HG03135 (cell line): ENCODE data around the gene SLC39A10.

Experiments
- ATAC-seq: cut with Tn5 transposase; IDR thresholded peaks from one replicate; pipeline ENCODE4 v1.9.1; 2021; ENCODE audit warnings: mild to moderate bottlenecking, moderate library complexity; ENCODE audit not compliant: unreplicated experiment

SLC39A10 gene

GRCh38 chr2:195716466-195716865, 59.4 kb downstream of the SLC39A10 start:
- ATAC-seq = no peak

DNA sequence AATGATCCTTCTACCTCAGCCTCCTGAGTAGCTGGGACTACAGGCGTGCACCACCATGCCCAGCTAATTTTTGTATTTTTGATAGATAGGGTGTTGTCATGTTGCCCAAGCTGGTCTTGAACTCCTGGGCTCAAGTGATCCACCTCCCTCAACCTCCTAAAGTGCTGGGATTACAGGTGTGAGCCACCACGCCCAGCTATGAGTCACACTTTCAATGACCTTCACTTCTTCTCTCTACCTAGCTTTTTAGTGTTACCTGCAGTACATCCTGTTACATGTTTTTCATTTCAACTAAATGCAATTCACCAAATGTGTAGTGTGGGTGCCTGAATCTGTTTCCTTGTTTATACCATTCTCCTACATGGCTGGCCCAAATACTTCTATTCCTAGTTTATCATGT, 64.0 kb downstream of the SLC39A10 start:
- no peak for ATAC-seq

DNA sequence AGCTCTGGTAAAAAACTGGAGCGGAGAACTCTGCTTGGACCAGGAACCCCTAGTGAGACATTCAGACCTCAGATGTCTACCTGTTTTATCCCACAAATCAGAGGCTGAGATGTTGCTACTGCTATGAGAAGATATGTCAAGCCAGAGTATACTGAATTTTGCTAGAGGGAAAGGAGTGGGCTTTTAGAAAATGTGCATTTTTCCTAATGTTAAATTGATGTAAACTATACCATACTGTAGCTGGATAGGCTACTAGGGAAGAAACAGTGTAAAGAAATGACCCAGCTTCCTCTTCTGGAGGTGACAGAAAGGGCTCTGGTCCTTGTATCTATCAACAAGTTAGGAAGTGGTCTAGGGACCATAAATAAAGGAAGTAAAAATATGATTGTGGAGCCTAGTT, 65.0 kb downstream of the SLC39A10 start:
- ATAC-seq = no peak

GRCh38 chr2:195727106-195727505, 70.1 kb downstream of the SLC39A10 start:
- no peak for ATAC-seq

GRCh38 chr2:195730912-195731311, 73.9 kb downstream of the SLC39A10 start:
- ATAC-seq = no peak

GRCh38 chr2:195732574-195732973, 75.5 kb downstream of the SLC39A10 start:
- ATAC-seq = no peak

- no peak for ATAC-seq
These were observed 76.8 kb downstream of the SLC39A10 start for GRCh38 chr2:195733831-195734230.

GRCh38 chr2:195734395-195734794, 77.4 kb downstream of the SLC39A10 start:
- ATAC-seq = no peak

DNA sequence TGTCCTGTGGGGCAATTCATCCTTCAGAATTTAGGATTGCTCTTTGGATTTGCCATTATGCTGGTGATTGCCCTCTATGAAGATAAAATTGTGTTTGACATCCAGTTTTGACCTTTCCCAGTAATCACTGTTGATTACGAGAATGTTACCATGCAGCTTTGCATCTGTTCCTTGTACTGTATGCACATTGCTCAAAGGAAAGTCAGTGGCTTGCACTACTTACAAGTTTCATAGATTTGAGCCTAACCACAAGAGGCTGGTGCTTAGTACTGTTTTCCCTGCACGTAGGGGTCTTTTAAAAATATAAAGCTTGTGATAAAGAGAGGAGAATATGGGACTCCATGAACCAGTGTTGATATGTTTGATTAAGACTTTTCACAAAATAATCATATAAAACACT, 77.9 kb downstream of the SLC39A10 start:
- ATAC-seq = no peak

GRCh38 chr2:195735347-195735746, 78.3 kb downstream of the SLC39A10 start:
- no peak for ATAC-seq

DNA sequence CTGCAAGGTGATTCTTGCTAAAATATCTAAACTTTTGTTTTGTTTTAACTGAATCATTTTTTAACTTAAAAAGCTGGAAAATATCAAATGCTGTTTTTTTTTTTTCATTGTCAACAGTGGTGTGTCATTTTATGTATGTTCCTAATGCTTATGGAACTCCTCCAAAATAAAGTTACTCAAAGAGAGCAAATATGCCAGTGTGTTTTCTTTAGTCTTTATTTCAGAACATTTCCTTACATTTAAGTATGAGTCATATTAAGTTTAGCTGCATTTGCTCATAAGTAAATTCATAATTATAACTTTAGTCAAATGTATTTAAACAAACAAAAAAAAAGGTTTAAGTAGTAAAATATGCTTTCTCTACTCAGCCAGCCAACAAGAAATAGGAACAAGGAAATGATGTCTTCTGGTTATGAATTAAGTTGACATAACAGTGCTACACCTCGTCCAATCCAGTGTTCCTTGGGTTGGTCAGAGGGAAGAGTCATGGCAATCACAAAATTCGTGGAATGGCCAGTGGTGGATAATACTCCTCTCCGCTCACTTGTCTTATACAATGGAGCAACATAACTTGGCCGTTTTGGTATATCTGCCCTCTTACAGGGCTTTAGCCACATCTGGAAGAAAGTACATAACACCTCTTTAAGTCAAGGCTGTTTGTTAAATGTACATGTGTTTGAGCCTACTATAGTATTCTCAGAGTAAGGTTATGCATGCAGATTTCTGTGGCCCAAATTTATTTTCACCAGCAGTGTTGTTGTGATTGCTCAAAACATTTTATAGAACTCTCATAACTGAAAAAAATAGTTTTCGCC, 80.7 kb downstream of the SLC39A10 start:
- ATAC-seq = no peak

- ATAC-seq = no peak
These were observed 84.2 kb downstream of the SLC39A10 start for GRCh38 chr2:195741191-195741590.

DNA sequence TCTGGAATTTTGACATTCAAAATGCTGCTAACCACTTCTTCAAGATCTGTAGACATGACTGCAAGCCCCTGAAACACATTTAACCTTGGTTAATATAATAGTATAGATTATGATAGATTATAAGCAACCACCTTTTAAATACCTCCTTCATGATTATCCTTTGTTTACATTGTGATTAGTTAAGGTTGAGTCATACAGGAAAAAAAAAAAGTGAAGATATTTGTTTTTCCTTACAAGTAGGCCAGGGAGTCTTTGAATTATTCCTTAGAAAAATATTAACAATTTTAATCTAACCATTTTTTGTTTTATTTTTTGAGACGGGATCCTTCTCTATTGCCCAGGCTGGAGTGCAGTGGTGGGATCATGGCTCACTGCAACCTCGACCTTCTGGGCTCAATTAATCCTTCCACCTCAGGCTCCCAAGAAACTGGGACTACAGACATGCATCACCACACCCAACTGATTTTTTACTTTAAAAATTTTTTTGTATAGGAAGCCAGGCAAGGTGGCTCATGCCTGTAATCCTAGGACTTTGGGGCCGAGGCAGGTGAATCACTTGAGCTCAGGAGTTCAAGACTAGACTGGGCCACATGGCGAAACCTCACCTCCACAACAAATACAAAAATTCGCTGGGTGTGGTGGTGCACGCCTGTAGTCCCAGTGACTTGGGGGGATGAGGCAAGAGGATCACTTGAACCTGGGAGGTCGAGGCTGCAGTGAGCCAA, 99.4 kb downstream of the SLC39A10 start:
- no peak for ATAC-seq

DNA sequence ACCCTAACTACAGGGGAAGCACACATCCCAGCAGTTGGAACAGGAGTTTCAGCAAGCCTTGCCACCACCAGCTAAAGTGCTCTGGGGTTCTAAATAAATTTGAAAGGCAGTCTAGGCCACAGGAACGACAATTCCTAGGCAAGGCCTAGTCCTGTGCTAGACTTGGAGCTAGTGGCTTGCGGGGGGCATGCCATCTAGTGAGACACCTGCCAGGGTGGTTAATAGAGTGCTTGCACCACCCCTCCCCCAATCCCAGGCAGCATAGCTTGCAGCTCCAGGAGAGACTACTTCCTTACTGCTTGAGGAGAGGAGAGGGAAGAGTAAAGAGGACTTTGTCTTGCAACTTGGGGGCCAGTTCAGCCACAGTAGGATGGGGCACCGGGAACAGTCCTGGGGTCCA, 101.8 kb downstream of the SLC39A10 start:
- ATAC-seq = no peak

DNA sequence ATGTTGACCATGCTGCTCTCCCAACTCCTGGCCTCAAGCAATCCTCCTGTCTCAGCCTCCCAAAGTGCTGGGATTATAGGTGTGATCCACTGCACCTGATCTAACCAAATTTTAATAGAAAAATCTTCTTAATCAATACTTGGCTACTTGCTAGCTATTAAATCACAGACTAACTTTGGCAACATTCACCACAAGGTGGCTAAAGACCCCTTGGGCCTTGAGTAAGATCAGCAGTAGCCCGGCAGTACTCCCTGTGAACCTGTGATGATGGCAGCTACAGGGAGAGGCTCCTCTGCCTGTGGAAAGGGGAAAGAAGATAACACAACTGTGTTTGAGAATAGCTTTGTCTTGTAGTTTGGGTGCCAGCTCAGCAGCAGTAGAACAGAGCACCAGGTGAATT, 102.9 kb downstream of the SLC39A10 start:
- no peak for ATAC-seq

- no peak for ATAC-seq
These were observed 106.8 kb downstream of the SLC39A10 start for GRCh38 chr2:195763866-195764265.

GRCh38 chr2:195766691-195767090, 109.7 kb downstream of the SLC39A10 start:
- no peak for ATAC-seq

GRCh38 chr2:195768431-195768830, 111.4 kb downstream of the SLC39A10 start:
- ATAC-seq = no peak

DNA sequence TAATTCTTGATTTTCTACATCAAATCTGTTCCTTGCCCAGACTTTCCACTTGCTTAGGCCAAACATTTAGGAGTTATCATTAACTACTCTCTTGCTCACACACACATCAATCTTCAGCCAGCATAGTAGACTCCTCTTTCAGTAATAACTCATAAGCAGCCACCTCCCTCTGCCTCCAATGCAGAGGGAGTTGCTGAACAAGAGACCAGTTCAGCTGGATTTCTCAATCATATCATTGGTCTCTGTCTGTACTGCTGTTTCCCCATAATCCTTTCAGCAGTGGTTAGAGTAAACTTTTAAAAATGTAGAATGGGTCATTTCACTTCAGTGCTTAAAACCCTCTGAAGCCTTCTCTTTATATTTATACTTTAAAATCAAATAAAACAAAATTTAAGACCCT, 112.9 kb downstream of the SLC39A10 start:
- no peak for ATAC-seq

DNA sequence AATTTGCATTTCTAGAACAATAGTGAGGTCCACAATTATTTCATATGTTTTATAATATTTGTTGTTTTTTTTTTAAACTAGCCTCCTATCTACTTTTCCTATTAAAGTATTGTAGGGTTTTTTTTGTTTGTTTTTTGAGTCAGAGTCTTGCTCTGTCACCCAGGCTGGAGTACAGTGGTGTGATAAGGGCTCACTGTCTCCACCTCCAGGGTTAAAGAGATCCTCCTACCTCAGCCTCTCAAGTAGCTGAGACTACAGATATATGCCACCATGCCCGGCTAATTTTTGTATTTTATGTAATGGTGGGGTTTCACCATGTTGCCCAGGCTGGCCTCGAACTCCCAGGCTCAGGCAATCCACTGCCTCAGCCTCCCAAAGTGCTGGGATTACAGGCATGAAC, 122.5 kb downstream of the SLC39A10 start:
- ATAC-seq = no peak

- ATAC-seq = no peak
These were observed 125.1 kb downstream of the SLC39A10 start for GRCh38 chr2:195782156-195782555.
